ENCODE results near the gene FBXO44.

Gene FBXO44

DNA sequence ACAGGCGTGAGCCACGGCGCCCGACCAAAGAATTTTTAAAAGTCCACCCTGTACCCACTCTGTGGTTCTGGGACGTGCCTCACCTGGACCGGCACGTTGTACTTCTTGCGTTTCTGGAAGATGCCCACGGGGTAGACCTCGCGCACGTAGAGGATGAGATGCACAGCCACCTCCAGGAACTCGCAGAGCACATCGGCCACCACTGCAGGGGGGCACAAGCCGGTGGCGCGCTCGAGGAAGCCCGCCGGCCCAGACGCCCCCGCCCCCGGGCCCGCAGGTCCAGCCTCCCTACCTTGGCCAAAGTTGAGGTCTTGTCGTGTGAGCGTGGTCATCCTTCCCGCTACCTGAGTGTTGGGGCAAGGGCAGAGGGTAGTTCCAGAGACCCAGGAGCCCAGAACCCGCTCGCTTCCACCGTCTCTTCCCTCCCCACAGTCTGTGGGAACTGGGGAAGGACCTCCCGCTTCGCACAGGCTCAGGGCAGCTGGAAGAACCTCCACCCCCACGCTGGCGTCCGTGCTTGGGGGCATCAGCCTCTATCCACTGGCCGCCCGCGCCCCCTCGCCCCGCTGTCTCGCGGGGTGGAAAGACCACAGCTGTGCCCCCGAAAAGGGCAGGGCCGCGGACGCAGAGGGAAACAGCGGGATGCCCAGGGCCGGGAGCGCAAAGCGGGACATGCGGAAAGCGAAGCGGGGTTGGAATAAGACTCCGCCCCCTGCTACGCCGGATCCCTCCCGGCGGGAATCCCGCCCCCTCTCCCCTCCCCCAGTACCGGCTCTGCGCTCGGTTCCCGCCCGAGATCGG is 25.8 kb downstream of the FBXO44 start:
- Histone ChIP-seq H3K79me1 (ENCODE audit: low read length) (peaks cover 1% of the 10 kb centered on the region), H2BK5ac (ENCODE audit: low read length) (peak overlapping the region; percentile 61), H2BK15ac (replicated peaks; ENCODE audit: low read depth) (no peak overlapping the region), H2BK120ac (ENCODE audit: low read depth, low read length) (no peak overlapping the region), H3K4me3 (ENCODE audit: low read length) (peak overlapping the region; percentile 87), H4K5ac (ENCODE audit: low read length) (no peak overlapping the region), H3K4me2 (ENCODE audit: low read length) (peak overlapping the region; percentile 76), H3K79me2 (ENCODE audit: control insufficient read depth, insufficient read depth, low read length) (peaks cover 4% of the 10 kb centered on the region), H2AK5ac (ENCODE audit: low read length) (no peak overlapping the region), H3K27ac (ENCODE audit: low read depth, low read length) (peak overlapping the region; percentile 87), H4K8ac (ENCODE audit: low read depth, low read length) (no peak overlapping the region), H3K4me1 (ENCODE audit: control insufficient read depth, low read depth, low read length) (peaks cover 9% of the 10 kb centered on the region), H3K4ac (ENCODE audit: low read depth, low read length) (no peak overlapping the region), H3K56ac (ENCODE audit: low read length) (peak overlapping the region; percentile 98), H3K9ac (ENCODE audit: low read length) (peak overlapping the region; percentile 96), H3K36me3 (ENCODE audit: control insufficient read depth, insufficient read depth, low read length) (peaks cover 4% of the 10 kb centered on the region), H3K27me3 (ENCODE audit: insufficient read depth, low read length, poor library complexity) (no peaks in the 10 kb centered on the region), H3K23ac (ENCODE audit: low read length) (peak overlapping the region; percentile 100), H3K18ac (ENCODE audit: low read length) (peak overlapping the region; percentile 13)
- WGBS (ENCODE audit: extremely low coverage, insufficient coverage, low lambda C conversion rate), result no CpG with 5 or more reads among the region's 65 CpGs
- DNase-seq, result peak; percentile 55

GRCh38 chr1:11681071-11681771 is 26.5 kb downstream of the FBXO44 start, which contains the start of gene MAD2L2:
Gene MAD2L2, minus strand, starts transcription at chr1:11681148. Its CDS starts 547 bp downstream, at chr1:11680601.
- peak within 1 kb of the TSS; percentile 87 for H3K4me3 ChIP-seq (ENCODE audit: low read length)

DNA sequence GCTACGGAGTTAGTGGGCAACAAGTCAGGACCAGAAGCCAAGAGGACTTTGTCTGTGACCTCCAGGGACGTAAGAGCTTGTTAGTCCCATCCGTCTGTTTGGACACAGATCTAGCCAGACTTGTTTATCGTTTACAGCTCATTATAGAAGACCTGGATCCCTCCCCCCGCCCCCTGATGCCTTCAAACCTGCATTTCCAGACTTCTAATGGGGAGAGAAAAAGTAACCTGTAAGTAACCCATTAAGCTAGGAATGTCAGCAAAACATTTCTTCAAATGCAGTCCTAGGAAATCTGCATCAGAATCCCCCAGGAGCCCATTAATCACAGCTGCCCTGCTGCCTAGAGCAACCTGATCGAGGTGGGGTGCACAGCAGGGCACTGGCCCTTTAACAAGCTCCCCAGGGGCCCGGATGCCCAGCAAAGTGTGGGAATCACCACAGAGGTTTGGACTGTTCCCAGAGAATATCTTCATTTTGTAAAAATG is 27.7 kb downstream of the FBXO44 start:
- Histone ChIP-seq H3K36me3 (ENCODE audit: control insufficient read depth, insufficient read depth, low read length) (no peaks in the 10 kb centered on the region), H3K27me3 (ENCODE audit: insufficient read depth, low read length, poor library complexity) (no peaks in the 10 kb centered on the region), H2BK5ac (ENCODE audit: low read length) (no peak overlapping the region), H2BK120ac (ENCODE audit: low read depth, low read length) (no peak overlapping the region), H3K4me3 (ENCODE audit: low read length) (no peak overlapping the region), H3K4me2 (ENCODE audit: low read length) (peak overlapping the region; percentile 32), H3K4ac (ENCODE audit: low read depth, low read length) (no peak overlapping the region), H3K18ac (ENCODE audit: low read length) (no peak overlapping the region), H2BK15ac (replicated peaks; ENCODE audit: low read depth) (no peak overlapping the region), H4K5ac (ENCODE audit: low read length) (no peak overlapping the region), H2AK5ac (ENCODE audit: low read length) (no peak overlapping the region), H3K56ac (ENCODE audit: low read length) (peak overlapping the region; percentile 81), H3K79me1 (ENCODE audit: low read length) (peaks cover 1% of the 10 kb centered on the region), H3K23ac (ENCODE audit: low read length) (no peak overlapping the region), H3K4me1 (ENCODE audit: control insufficient read depth, low read depth, low read length) (peaks cover 9% of the 10 kb centered on the region), H4K8ac (ENCODE audit: low read depth, low read length) (no peak overlapping the region), H3K79me2 (ENCODE audit: control insufficient read depth, insufficient read depth, low read length) (peaks cover 9% of the 10 kb centered on the region), H3K27ac (ENCODE audit: low read depth, low read length) (peak overlapping the region; percentile 88), H3K9ac (ENCODE audit: low read length) (peak overlapping the region; percentile 24)
- WGBS (ENCODE audit: extremely low coverage, insufficient coverage, low lambda C conversion rate), result no CpG with 5 or more reads among the region's 7 CpGs
- DNase-seq, result peak; percentile 66

More at GRCh38 chr1:11681071-11681771, 26.5 kb downstream of the FBXO44 start, which contains the start of gene MAD2L2:
- no peak within 1 kb of the TSS for H4K5ac ChIP-seq (ENCODE audit: low read length)
- H3K79me2 ChIP-seq (ENCODE audit: control insufficient read depth, insufficient read depth, low read length), result peaks cover 8% of the 10 kb centered on the region
- no peak within 1 kb of the TSS for H3K4ac ChIP-seq (ENCODE audit: low read depth, low read length)
- peaks cover 1% of the 10 kb centered on the region for H3K36me3 ChIP-seq (ENCODE audit: control insufficient read depth, insufficient read depth, low read length)
- DNase-seq, result peak; percentile 89
- no CpG with 5 or more reads among the region's 71 CpGs for WGBS (ENCODE audit: extremely low coverage, insufficient coverage, low lambda C conversion rate)
- peak within 1 kb of the TSS; percentile 100 for H3K23ac ChIP-seq (ENCODE audit: low read length)
- H2BK5ac ChIP-seq (ENCODE audit: low read length), result peak within 1 kb of the TSS; percentile 61
- no peak within 1 kb of the TSS for H2BK120ac ChIP-seq (ENCODE audit: low read depth, low read length)
- H3K79me1 ChIP-seq (ENCODE audit: low read length), result peaks cover 1% of the 10 kb centered on the region
- H3K4me1 ChIP-seq (ENCODE audit: control insufficient read depth, low read depth, low read length), result peaks cover 9% of the 10 kb centered on the region
- no peak within 1 kb of the TSS for H2AK5ac ChIP-seq (ENCODE audit: low read length)
- H3K9ac ChIP-seq (ENCODE audit: low read length), result peak within 1 kb of the TSS; percentile 96
- H4K8ac ChIP-seq (ENCODE audit: low read depth, low read length), result no peak within 1 kb of the TSS
- H3K27ac ChIP-seq (ENCODE audit: low read depth, low read length), result peak within 1 kb of the TSS; percentile 88
- H3K27me3 ChIP-seq (ENCODE audit: insufficient read depth, low read length, poor library complexity), result no peaks in the 10 kb centered on the region
- peak within 1 kb of the TSS; percentile 97 for H3K4me2 ChIP-seq (ENCODE audit: low read length)
- H3K18ac ChIP-seq (ENCODE audit: low read length), result peak within 1 kb of the TSS; percentile 61
- H3K56ac ChIP-seq (ENCODE audit: low read length), result peak within 1 kb of the TSS; percentile 98
- H2BK15ac ChIP-seq (replicated peaks; ENCODE audit: low read depth), result no peak within 1 kb of the TSS

DNA sequence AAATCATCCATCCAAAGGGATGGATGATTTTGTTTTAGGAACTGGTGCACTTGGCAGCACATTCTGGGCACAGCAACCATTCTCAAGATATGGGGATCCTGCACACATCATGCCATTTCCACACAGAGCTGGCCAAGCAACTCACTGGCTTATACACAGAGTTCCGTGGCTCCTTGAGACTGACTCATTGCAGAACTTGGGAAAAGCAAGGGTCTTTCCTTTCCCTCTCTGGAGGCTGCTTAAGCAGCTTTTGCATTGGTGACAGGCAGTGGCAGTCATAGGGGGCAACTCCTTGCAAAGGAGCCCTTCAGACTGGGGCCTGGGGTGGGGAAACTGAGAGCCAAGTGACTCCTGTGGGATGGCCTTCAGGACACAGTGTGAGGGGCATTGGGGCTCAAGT is 28.1 kb downstream of the FBXO44 start:
- Histone ChIP-seq H3K18ac (ENCODE audit: low read length) (peak overlapping the region; percentile 52), H3K4me1 (ENCODE audit: control insufficient read depth, low read depth, low read length) (peaks cover 9% of the 10 kb centered on the region), H3K23ac (ENCODE audit: low read length) (no peak overlapping the region), H4K8ac (ENCODE audit: low read depth, low read length) (no peak overlapping the region), H2AK5ac (ENCODE audit: low read length) (no peak overlapping the region), H2BK5ac (ENCODE audit: low read length) (no peak overlapping the region), H2BK120ac (ENCODE audit: low read depth, low read length) (no peak overlapping the region), H3K27me3 (ENCODE audit: insufficient read depth, low read length, poor library complexity) (no peaks in the 10 kb centered on the region), H3K4me2 (ENCODE audit: low read length) (no peak overlapping the region), H2BK15ac (replicated peaks; ENCODE audit: low read depth) (no peak overlapping the region), H3K9ac (ENCODE audit: low read length) (no peak overlapping the region), H3K36me3 (ENCODE audit: control insufficient read depth, insufficient read depth, low read length) (no peaks in the 10 kb centered on the region), H3K4me3 (ENCODE audit: low read length) (no peak overlapping the region), H3K79me1 (ENCODE audit: low read length) (peaks cover 1% of the 10 kb centered on the region), H3K27ac (ENCODE audit: low read depth, low read length) (peak overlapping the region; percentile 47), H3K56ac (ENCODE audit: low read length) (peak overlapping the region; percentile 3), H3K79me2 (ENCODE audit: control insufficient read depth, insufficient read depth, low read length) (peaks cover 11% of the 10 kb centered on the region), H4K5ac (ENCODE audit: low read length) (no peak overlapping the region), H3K4ac (ENCODE audit: low read depth, low read length) (peak overlapping the region; percentile 48)
- WGBS (ENCODE audit: extremely low coverage, insufficient coverage, low lambda C conversion rate), result no CpG with 5 or more reads among the region's 1 CpG
- DNase-seq, result no peak

GRCh38 chr1:11684070-11684469 is 29.4 kb downstream of the FBXO44 start:
- WGBS (ENCODE audit: extremely low coverage, insufficient coverage, low lambda C conversion rate), result no CpG with 5 or more reads among the region's 7 CpGs
- H2BK15ac ChIP-seq (replicated peaks; ENCODE audit: low read depth), result no peak overlapping the region
- no peak overlapping the region for H3K9ac ChIP-seq (ENCODE audit: low read length)
- H3K4me2 ChIP-seq (ENCODE audit: low read length), result no peak overlapping the region
- no peak overlapping the region for H4K8ac ChIP-seq (ENCODE audit: low read depth, low read length)
- H3K36me3 ChIP-seq (ENCODE audit: control insufficient read depth, insufficient read depth, low read length), result no peaks in the 10 kb centered on the region
- H3K27me3 ChIP-seq (ENCODE audit: insufficient read depth, low read length, poor library complexity), result no peaks in the 10 kb centered on the region
- no peak overlapping the region for H3K27ac ChIP-seq (ENCODE audit: low read depth, low read length)
- H3K18ac ChIP-seq (ENCODE audit: low read length), result no peak overlapping the region
- no peak overlapping the region for H2AK5ac ChIP-seq (ENCODE audit: low read length)
- peak overlapping the region; percentile 13 for H4K5ac ChIP-seq (ENCODE audit: low read length)
- H3K79me1 ChIP-seq (ENCODE audit: low read length), result peaks cover 1% of the 10 kb centered on the region
- no peak for DNase-seq
- no peak overlapping the region for H3K4ac ChIP-seq (ENCODE audit: low read depth, low read length)
- H3K4me1 ChIP-seq (ENCODE audit: control insufficient read depth, low read depth, low read length), result peaks cover 9% of the 10 kb centered on the region
- H3K23ac ChIP-seq (ENCODE audit: low read length), result no peak overlapping the region
- peaks cover 20% of the 10 kb centered on the region for H3K79me2 ChIP-seq (ENCODE audit: control insufficient read depth, insufficient read depth, low read length)
- no peak overlapping the region for H2BK5ac ChIP-seq (ENCODE audit: low read length)
- H3K4me3 ChIP-seq (ENCODE audit: low read length), result no peak overlapping the region
- no peak overlapping the region for H2BK120ac ChIP-seq (ENCODE audit: low read depth, low read length)
- no peak overlapping the region for H3K56ac ChIP-seq (ENCODE audit: low read length)

All from mesendoderm (in vitro differentiated cells).